RWPE2 (cell line): Measurements from ENCODE around the gene ZNF524.

Experiments
- ATAC-seq: fragments of 200-7000 bp; cut with Tn5 transposase; 3 replicates; pipeline ENCODE4 v1.9.1; 2021; ENCODE audit warnings: low read depth
- DNase-seq: peaks from one replicate; pipeline ENCODE4 v3.0.0-alpha.2; 2020; ENCODE audit warnings: low spot score
- H3K27ac ChIP-seq: fragments of 450-650 bp; 2 replicates; pipeline ENCODE4 v1.5.1; 2017; ENCODE audit warnings: mild to moderate bottlenecking; ENCODE audit not compliant: poor library complexity, severe bottlenecking
- H3K27me3 ChIP-seq: fragments of 250-450 bp; sonication (Bioruptor Pico); 2 replicates; pipeline ENCODE4 v1.5.1; 2021; ENCODE audit warnings: mild to moderate bottlenecking, moderate library complexity; ENCODE audit not compliant: insufficient read depth, poor library complexity, severe bottlenecking
- H3K36me3 ChIP-seq: fragments of 250-450 bp; sonication (Bioruptor Pico); 2 replicates; pipeline ENCODE4 v1.5.1; 2020; ENCODE audit warnings: low read depth, mild to moderate bottlenecking, moderate library complexity
- H3K4me1 ChIP-seq: fragments of 250-450 bp; sonication (Bioruptor Pico); 2 replicates; pipeline ENCODE4 v1.5.1; 2021; ENCODE audit warnings: mild to moderate bottlenecking, moderate library complexity; ENCODE audit not compliant: insufficient read depth, poor library complexity, severe bottlenecking
- H3K4me3 ChIP-seq: fragments of 250-450 bp; sonication (Bioruptor Pico); 2 replicates; pipeline ENCODE4 v1.5.1; 2021; ENCODE audit warnings: mild to moderate bottlenecking, moderate library complexity; ENCODE audit not compliant: severe bottlenecking
- H3K9me3 ChIP-seq: fragments of 250-450 bp; sonication (Bioruptor Pico); 2 replicates; pipeline ENCODE4 v1.5.1; 2021; ENCODE audit warnings: mild to moderate bottlenecking, moderate library complexity; ENCODE audit not compliant: severe bottlenecking
- TF ChIP-seq, protein P1 (sequence below): fragments of 450-650 bp; IDR thresholded peaks from one replicate; pipeline ENCODE4 v1.5.1; 2017; ENCODE audit warnings: mild to moderate bottlenecking, moderate library complexity; ENCODE audit not compliant: poor library complexity, severe bottlenecking

The ZNF524 gene, protein sequence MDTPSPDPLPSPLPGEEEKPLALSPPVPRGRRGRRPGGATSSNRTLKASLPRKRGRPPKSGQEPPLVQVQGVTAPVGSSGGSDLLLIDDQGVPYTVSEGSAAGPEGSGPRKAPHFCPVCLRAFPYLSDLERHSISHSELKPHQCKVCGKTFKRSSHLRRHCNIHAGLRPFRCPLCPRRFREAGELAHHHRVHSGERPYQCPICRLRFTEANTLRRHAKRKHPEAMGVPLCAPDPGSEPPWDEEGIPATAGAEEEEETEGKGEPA

DNA sequence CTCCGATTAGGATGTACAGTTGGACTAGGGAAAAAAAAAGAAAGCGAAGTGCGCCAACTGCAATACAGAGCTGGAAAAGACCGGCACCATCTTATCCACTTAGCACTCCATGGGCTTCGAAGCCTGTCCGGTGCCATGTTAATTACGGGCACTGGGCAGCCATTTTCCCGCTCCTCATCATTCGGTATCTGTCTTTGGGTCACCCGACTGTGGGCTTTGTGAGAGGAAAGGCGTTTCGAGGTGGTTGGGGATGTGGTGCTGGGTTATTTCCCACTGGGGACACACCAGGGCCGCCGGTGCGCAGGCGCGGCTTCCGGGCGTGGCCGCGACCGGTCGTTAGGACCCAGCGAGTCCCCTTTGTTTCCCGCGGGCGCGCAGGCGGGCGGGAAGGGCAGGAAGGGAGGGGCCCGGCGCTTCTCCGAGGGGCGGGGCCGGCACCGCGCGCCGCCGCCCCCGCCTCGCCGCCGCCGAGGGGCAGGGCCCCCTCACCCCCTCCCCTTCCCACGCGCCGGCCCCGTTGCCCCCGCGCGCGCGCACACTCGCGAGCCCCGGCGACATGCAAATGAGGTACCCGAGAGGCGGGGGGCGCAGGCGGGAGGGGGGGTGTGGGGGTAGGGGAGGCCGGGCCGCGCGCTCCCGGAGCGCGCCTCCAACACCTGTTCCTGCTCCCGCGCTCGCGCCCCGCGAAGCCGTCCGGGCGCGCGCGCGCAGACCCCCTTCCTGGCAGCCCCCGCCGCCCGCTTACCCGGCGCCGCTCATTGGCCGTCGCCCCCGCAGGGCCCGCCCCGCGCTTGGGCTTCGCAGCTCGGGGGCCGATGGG lies at the start of gene ZNF524:
TSS of gene ZNF524 (plus strand) at position 447 of the 820 bp plus-strand sequence. CDS start 1,825 bp downstream, outside the sequence.
- peaks cover 21% of the 10 kb centered on the region for H3K36me3 ChIP-seq
- peak within 1 kb of the TSS; percentile 67 for H3K4me3 ChIP-seq
- ATAC-seq (peak; percentile 59), DNase-seq (no peak)
- H3K9me3 ChIP-seq = no peaks in the 10 kb centered on the region
- TF ChIP-seq, protein P1, sequence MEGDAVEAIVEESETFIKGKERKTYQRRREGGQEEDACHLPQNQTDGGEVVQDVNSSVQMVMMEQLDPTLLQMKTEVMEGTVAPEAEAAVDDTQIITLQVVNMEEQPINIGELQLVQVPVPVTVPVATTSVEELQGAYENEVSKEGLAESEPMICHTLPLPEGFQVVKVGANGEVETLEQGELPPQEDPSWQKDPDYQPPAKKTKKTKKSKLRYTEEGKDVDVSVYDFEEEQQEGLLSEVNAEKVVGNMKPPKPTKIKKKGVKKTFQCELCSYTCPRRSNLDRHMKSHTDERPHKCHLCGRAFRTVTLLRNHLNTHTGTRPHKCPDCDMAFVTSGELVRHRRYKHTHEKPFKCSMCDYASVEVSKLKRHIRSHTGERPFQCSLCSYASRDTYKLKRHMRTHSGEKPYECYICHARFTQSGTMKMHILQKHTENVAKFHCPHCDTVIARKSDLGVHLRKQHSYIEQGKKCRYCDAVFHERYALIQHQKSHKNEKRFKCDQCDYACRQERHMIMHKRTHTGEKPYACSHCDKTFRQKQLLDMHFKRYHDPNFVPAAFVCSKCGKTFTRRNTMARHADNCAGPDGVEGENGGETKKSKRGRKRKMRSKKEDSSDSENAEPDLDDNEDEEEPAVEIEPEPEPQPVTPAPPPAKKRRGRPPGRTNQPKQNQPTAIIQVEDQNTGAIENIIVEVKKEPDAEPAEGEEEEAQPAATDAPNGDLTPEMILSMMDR = no peak
- H3K27ac ChIP-seq = peak within 1 kb of the TSS; percentile 83
- no peaks in the 10 kb centered on the region for H3K27me3 ChIP-seq
- peaks cover 9% of the 10 kb centered on the region for H3K4me1 ChIP-seq

DNA sequence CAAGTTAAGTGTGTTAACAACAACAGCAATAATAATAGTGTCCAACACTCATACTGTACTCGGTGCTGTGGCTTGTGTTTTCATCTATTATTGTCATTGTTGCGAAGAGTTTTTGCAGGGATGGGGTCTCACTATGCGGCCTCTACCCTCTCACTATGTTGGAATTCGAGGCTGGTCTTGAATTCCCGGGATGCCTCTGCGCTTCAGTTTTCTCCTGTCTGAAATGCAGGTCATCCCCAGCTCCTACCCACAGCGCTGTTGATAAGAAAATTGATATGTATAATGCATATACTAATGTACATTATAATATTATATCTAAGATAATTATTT lies 49.8 kb upstream of the ZNF524 start:
- H3K27me3 ChIP-seq = no peaks in the 10 kb centered on the region
- H3K4me1 ChIP-seq = peaks cover 28% of the 10 kb centered on the region
- ATAC-seq = no peak
- no peaks in the 10 kb centered on the region for H3K36me3 ChIP-seq
- TF ChIP-seq, protein P1 = no peak
- peak overlapping the region; percentile 90 for H3K27ac ChIP-seq
- H3K9me3 ChIP-seq = no peaks in the 10 kb centered on the region
- no peak overlapping the region for H3K4me3 ChIP-seq
- no peak for DNase-seq

DNA sequence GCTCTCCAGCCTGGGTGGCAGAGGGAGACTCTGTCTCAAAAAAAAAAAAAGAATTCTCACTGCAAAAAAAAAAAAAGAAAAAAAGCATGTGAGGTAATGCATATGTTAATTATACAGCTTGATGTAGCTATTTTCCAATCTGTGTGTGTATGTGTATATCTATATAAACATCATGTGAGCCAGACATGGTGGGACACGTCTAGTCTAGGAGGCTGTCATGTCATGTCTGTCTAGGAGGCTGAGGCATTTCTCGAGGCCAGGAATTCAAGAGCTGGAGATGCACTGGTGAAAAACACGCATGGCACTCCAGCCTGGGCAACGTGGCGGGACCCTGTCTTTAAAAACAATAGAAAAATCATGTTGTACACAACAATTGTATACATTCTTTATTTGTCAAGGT lies 47.9 kb upstream of the ZNF524 start:
- no peak overlapping the region for H3K27ac ChIP-seq
- H3K4me1 ChIP-seq = peaks cover 28% of the 10 kb centered on the region
- H3K36me3 ChIP-seq = no peaks in the 10 kb centered on the region
- ATAC-seq (no peak), DNase-seq (no peak)
- no peaks in the 10 kb centered on the region for H3K27me3 ChIP-seq
- no peak overlapping the region for H3K4me3 ChIP-seq
- TF ChIP-seq, protein P1 = no peak
- no peaks in the 10 kb centered on the region for H3K9me3 ChIP-seq

DNA sequence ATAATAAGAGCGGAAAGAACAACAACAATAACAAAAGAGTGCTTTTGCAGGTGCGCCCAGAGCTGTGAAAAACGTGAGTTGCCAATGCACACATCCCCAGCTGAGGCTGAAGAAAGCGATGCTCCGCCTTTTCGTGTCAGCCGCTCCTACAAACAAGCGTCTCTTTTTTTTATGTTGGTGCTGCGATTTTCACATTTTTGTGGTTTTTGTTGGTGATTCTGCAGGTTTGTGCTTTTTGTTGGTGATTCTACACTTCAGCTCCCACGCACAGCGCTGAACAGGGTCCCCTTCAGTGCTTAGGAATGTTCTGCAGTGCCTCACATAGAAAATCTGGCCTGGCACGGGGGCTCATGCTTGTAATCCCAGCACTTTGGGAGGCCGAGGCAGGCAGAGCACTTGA lies 47.5 kb upstream of the ZNF524 start:
- DNase-seq (no peak), ATAC-seq (peak; percentile 31; the same call in 2 of the 3 replicates)
- TF ChIP-seq, protein P1 = no peak
- no peaks in the 10 kb centered on the region for H3K27me3 ChIP-seq
- peaks cover 23% of the 10 kb centered on the region for H3K4me1 ChIP-seq
- H3K9me3 ChIP-seq = no peaks in the 10 kb centered on the region
- no peaks in the 10 kb centered on the region for H3K36me3 ChIP-seq
- no peak overlapping the region for H3K4me3 ChIP-seq
- peak overlapping the region; percentile 2 for H3K27ac ChIP-seq
